Renal cortical epithelial cell (primary cell): Measurements from ENCODE around the gene SARM1. TPM values are rescaled to one million over a fixed set of nuclear protein-coding genes. Genes with fewer than 3 reads are reported as not detected.
"Not testable (repeated sequence)": the region's sequence is repeated elsewhere in the genome, so short reads cannot be mapped to it uniquely, and the experiment has no call there.

Experiments used
- DNase-seq: peaks from one replicate; pipeline ENCODE4 v3.0.0-alpha.2; 2011; ENCODE audit warnings: low read depth
- total RNA-seq: library from RNA; depleted of rRNA; stranded (reverse); fragments of >200 nt; gene quantifications from 2 replicates; pipeline ENCODE4 v1.2.3, GENCODE V29; 2014

The SARM1 gene
- total RNA-seq: 1.4 and 8.9 TPM in 2 replicates

DNA sequence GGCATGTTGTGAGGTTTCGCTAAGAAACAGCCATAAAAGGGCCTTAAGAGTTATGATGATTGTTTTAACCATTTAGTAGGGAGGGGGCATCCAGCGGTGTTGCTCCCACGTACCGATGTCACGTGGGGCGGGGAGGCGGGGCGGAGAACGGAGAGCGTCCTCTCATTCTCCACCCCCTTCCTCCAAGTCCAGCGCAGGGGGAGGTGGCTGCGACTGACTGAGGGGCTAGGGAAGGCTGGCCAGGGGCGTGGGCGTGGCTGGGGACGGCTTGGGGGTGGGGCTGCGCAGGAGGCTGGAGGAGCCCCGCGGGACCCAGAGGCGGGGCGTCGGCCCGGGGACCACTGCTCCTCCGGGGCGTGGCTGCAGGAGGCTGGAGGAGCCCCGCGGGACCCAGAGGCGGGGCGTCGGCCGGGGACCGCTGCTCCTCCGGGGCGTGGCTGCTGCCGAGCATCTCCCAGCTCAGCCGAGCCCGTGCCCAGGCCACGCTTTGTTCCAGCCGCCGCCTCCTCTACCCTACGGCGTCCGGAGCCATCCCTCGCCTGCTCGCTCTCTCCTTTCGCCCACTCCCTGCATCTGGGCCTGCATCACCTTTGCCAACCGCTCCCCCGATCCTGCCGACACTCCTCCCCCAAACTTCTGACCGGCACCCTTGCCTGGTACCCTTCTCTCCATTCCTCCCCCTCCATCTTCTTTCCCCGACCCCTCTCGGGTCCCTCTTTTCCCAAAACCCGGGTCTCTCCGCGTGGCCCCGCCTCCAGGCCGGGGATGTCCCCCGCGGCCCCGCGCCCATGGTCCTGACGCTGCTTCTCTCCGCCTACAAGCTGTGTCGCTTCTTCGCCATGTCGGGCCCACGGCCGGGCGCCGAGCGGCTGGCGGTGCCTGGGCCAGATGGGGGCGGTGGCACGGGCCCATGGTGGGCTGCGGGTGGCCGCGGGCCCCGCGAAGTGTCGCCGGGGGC lies at the start of gene SARM1:
SARM1 (plus strand) TSS at position 450 of the 958 bp plus-strand sequence; CDS start at position 789, 339 bp downstream.
- no peak for DNase-seq

DNA sequence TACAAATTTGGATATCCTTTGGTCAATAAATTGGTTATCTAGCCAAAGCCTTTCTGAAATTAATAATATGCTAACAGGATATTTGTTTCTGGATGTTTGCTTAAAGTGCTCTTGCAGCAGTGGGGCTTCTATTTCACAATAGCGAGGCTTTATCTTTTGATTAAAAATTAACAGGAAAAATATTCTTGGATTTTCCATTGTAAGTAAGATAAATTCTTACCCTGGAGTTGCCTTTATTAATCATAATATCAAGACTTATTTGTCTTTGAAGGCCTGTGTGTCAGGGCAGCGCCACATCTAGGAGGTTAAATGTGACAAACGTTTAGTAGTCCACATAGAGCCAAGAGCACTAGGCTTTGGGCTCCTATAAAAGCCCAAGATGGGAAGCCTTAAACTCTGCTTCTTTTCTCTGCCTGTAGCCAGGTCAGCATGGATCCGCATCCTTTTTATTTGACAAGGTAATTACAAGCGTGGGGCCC lies 47.2 kb upstream of the SARM1 start:
- no peak for DNase-seq

DNA sequence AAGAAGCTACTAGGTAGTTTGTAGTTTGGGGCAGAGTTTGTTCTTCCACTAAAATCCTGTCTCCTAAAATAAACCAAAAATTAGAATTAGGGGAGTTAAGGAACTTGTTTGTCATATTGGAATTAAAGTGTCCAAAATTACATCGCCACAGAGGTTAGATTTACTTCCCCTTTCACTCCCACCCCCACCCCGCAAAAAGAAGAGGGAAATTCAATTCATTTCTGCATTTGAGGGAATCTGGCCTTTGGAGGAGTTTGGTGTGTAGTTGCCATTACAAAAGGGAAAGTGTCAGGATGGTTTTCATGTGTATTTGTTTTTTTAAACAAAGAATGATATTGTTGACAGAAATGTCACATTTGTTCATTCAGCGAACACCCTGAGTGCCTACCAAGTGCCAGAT lies 46.7 kb upstream of the SARM1 start:
- DNase-seq: no peak

DNA sequence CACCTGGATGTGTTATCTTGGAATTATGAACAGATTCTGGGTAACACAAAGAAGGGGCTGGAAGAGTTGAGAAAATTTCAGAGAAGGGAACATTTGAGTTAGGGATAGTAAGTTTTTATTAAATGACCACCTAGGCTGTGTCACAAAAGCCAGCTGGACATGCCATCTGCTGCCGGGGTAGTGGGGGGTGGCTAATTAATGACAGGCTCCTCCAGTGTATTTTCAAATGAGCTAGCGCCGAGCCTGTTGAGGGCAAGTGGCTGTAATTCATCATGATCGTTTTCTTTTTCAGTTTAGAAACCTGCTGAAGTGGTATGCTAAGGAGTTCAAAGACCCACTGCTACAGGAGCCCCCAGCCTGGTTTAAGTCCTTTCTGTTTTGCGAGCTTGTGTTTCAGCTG lies 46.3 kb upstream of the SARM1 start:
- DNase-seq: no peak

DNA sequence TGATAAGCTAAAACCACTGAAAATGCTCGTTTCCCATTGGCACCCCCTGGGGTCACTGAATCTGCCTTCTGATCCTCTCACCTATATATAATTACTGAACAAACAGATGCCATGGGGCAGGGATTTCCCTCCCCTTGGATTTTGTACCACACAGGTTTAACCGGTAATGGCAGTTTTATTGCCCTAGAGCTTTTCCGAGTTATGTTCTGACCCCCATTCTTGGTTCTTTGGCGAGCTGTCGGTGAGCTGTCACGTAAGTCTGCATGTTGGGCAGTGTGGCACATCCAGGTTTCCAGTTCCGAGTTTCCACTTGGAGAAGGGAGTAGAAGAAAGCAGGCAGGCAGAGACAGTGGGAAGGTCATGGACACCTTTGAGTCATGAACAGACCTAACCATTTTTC lies 45.4 kb upstream of the SARM1 start:
- no peak for DNase-seq

DNA sequence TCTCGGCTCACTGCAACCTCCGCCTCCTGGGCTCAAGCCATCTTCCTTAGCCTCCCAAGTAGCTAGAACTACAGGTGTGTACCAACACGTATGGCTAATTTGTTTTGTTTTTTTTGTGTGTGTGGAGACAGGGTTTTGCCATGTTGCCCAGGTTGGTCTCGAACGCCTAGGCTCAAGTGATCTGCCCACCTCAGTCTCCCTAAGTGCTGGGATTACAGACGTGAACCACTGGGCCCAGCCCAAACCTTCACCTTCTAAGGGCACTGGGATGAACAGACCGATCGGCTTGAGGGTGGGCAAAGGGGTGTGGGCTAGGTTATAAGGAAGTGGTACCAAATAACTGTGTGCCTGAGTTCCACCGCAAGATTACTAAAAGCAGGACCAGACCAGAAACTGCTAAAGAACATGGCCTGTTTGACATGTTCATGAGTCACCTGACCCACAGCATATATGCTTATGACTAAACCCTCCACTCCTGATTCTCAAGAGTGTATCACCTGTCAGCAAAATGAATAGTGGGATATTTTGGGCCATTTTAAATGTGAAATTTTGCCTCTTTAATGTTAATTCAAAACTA lies 44.4 kb upstream of the SARM1 start:
- no peak for DNase-seq

DNA sequence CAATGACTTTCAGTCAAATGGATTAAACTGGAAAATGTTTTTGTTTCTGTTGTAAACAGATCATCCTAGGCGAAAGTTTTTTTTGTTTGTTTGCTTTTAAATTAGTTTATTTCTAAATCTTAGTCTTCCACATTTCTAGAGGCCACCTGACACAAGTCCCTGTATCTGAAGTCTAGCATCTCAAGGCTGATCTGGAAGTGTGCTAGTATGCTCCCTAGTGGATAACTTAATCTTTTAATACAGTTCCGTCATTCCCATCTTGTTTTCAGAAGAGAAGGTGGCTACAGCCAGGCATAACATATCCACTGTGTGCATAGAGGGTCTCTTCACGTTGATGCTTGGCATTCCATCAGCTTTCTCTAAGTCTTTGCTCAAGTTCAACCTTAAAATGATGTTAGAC lies 43.8 kb upstream of the SARM1 start:
- DNase-seq: no peak

DNA sequence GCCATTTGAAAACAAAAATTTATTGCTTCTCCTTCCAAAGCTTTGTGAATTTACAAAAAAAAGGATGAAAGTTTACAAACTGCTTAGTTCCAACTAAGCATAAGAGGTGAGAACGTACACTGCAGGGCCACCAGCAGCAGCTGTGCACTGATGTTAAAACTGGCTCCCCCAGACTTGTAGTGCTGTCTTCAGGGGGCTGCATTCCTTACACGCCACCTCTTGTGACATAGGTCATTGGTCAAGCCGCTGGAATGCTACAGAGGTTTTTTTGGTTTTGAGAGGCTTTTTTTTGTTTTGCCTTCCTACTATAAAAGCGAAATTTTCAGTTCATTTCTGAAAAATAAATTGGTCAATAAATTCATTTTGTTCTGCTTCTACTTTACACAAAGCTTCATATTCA lies 43.2 kb upstream of the SARM1 start:
- no peak for DNase-seq

DNA sequence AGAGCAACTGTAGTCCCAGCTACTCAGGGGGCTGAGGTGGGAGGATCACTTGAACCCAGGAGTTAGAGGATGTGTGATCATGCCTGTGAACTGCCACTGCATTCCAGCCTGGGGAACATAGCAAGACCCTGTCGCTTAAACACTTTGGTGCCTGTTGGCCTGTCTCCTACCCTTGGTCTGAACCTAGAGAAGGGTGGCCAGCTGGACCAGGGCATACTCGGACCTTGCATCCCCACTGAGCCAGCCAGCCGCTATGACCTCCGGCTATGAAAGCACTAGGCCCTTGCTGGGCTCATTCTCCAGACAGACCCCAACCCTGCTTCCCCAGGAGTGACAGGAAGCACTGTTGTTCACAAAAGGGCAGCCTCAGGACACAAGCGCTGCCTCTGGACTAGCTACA lies 40.8 kb upstream of the SARM1 start:
- DNase-seq: no peak

DNA sequence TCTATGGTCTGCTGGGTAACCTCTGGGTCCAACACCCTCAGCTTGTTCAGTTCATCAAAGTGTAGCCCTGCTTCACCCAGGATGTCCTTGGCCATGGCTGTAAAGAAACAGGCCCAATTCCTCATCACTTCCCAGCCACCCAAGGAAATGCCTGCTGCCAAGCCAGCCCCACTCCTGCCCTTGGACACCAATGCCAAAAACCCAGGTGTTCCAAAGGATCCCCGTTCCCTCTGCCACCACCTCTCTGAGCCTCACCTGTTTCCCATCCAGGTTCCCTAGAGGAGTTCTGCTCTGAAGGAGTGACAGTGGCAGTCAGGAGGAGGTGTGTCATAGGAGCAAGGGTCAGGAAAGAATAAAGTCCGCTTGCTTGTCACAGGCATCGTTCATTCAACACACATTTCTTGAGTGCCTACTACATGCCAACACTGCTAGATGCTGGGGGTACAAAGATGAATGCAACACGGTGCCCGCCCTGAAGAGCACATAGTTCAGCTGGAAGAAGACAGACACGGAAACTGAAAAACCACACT lies 39.5 kb upstream of the SARM1 start:
- DNase-seq: no peak

DNA sequence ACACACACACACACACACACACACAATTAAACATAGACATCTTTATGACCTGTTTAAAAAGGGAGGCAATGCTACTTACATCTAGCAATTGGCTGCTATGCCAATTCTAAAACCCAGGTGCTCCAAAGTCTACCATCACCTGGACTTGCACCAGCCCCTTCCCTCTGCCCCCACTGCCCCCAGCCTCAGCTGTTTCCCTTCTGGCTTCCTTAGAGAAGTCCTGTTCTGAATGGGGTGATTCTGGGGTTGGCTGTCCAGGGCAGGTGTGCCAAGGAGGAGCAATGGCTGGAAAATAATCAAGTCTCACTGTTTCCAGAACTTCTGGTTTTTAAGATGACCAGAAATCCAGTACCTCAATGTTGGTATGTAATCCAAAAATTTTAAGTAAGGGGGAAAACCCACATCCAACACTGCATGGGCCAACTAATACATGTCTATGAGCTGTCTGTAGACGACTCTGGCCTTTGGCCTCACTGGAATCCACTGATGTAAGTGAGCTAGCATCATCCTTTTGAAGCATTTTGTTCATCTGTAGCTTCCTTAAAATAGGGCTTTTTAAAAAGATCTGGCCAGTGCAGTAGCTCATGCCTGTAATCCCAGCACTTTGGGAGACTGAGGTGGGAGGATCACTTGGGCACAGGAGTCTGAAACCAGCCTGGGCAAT lies 38.3 kb upstream of the SARM1 start:
- no peak for DNase-seq

DNA sequence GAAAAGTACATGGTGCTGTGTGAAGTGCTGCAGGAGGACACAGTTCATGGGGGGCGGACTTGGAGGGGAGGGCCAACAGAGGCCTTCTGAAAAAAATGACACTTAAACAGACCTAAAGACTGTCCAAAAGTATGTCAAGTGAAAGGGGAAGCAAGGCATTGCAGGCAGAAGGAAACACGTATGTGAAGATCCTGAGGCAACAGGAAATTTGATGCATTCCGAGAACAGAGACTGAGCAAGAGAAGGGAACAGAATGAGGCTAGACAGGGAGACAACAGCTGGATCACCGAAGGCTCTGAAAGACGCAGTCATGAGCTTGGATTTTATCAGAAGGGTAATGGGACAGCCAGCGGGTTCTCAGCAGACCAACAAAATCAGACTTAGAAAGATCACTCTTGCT lies 37.3 kb upstream of the SARM1 start:
- DNase-seq: no peak

DNA sequence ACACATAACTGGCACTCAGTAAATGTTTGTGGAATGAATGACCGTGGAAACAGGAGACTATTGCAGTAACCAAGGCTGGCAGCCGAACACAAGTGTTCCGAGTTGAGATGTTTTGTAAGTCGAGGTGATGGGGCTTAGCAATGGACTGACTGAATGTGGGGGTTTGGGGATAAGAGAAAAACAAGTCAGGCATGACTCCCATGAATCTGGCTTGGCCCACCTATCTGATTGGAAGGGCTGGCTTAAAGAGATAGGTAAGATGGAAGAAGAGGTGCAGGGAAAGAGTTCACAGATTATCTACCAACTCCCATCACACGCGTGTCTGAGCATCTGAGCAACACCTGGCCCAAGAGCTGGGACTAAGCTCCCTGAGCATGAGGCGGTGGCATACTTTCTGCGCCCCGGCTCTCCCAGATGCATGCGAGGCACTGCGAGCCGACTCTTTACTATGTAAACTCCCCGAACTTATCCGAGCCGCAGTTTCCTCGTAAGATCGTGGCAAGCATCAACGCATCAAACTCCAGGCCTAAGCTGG lies 36.8 kb upstream of the SARM1 start:
- DNase-seq: no peak

DNA sequence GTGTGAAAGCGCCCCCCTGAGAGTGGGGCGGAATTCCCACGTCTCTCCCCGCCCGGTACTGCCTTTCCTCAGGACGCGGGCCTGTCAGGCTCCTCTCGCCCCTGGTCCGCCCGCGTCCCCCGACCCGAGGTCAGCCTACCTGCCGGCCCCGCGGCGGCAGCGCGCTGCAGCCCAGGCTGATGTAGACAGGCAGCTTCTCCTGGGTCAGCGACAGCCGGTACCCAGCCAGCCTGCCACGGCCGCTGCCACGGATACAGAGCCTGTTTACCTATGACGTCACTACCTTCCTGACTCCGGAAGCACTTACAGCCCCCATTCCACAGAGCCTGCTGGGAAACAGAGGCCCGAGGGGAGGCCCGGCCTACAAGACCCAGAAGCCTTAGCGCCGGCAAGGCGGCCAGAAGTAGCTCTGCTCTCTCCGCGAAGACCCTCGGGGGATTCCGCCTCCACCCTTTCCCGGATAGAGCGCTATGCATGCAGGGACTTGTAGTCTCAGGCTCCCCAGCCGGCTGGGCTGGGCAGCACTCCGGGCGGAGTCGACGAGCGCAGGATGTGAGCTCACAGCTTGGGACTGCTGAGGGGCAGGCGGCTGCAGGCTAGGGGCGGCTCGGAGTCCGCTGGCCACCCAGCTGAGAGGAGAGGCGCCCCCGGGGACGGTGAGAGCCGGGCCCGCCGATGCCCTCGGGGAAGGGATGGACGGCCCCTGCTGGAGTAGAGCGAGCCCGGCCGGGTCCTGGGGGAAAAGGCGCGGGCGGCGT lies 36.1 kb upstream of the SARM1 start, which contains the start of the genes IFT20 and TNFAIP1:
IFT20 (minus strand) TSS at position 272 of the 758 bp plus-strand sequence. CDS start 3,487 bp downstream, outside the sequence.
TNFAIP1 (plus strand) TSS at position 561 of the 758 bp plus-strand sequence. CDS start 3,761 bp downstream, outside the sequence.
- peak; percentile 99 for DNase-seq

DNA sequence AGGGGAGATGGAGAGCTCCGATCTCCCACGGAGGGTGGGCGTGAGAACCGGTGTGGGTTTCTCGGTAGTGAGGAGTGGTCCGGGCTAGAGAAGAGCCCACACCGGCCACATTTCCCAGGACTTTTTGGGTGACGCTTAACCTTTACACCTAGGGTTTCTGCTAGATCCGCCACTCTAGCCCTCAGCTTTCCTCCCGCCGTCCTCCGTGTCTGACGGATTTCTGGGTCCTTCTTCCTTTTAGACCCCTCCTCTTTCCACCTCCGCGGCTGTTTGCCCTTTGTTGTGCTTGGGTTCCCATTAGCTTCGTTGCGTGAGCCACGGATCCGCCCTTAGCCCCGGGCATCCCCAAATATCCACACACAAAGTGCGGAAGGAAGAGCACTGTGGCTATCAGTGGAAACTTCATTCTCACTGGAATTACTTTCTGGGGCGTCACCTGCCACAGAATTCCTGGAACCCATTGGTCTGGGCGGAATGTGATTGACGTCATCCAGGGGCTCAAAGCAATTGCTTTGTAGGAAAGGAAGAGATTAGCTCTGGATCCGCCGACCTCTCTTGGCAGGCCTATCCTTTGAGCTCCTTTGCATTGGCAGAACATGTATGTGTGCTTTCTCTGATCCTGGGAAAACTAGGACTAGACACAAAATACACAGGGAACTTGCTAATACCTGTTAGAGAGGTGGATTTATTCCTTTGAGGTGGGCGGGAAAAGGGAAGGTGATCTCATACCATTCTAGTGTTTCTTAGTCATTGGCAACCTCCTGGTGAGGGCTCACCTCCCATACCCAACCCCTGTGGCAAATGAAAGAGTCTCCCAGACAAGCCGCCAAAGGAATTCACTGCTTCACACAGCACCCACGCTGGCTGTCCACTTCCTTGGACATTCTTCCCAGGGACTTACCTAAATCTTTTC lies 35.3 kb upstream of the SARM1 start:
- peak; percentile 89 for DNase-seq

DNA sequence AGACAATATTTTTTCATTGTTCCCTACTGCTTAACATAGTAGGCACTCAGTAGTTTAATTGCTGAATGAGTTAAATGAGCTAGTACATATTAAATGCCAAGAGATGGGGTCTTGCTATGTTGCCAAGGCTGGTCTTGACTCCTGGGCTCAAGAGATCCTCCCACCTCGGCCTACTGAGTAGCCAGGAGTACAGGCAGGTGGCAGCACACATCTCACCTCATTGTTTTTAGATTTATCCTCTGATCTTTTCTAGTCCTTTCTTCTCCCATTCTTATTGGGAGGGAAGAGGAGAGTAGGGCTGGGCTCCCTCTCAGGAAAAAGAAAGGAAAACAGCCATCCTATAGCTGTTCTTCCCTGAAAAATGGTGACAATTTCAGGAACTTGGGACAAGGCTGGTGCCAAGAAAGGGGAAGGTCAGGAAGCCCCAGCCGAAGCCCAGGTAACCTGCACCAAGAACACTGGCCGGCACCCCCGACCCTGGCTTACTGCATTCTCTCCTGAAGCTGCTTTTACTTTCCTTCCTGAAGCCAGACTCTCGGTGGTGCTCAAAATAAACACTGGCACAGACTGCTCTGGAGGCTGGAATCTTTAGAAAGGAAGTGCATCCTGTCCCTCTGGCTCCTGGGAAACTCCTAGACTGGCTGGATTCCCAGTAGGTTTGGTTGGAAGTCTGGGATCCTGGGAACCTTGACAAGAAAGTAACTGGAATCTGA lies 33.3 kb upstream of the SARM1 start:
- DNase-seq: no peak

DNA sequence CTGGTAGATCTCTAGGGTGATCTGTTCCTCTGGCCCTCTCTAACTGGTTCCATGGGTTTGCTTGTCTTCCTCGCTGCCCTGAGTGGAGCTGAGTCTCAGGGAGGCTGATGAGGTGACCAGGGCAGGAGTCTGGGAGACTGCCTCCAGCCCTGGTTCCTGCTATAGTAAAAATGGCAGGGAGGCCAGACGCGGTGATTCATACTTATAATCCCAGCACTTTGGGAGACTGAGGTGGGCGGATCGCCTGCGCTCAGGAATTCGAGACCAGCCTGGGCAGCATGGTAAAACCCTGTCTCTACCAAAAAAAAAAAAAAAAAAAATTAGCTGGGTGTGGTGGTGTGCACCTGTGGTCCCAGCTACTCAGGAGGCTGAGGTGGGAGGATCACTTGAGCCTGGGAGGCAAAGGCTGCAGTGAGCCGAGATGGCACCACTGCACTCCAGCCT lies 32.7 kb upstream of the SARM1 start:
- DNase-seq: not testable (repeated sequence)

DNA sequence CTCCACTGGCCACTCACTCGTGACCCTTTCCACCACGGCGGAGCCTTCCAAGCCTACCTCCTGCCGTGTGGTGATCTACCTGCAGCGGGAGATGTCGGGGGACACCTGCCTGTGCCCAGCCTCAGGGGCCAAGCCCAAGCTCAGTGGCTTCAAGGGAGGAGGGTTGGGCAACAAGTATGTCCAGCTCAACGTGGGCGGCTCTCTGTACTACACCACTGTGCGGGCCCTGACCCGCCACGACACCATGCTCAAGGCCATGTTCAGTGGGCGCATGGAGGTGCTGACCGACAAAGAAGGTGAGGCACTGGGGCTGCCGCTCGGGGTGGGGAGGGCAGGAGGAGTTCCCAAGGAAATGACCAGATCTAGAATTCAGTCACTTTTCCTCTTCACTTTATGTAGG lies 32.1 kb upstream of the SARM1 start:
- DNase-seq: no peak

DNA sequence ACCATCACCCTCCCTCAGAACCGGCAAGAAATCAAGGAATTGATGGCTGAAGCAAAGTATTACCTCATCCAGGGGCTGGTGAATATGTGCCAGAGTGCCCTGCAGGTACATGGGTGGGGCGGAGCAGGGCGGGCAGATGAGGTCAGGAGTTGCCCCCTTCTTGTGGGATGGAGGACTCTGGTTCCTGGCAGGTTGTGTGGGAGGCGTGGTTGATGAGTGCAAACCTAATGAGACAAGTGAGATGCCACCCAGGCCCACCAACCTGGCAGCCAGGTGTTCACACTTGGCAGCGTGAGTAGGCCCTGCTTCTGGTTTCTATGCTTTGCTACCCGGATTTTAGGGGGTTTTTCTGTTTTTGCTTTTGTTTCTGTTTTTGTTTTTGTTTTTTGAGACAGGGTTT lies 31.1 kb upstream of the SARM1 start:
- no peak for DNase-seq
